ENCODE results near the gene ZNF280B.

DNA sequence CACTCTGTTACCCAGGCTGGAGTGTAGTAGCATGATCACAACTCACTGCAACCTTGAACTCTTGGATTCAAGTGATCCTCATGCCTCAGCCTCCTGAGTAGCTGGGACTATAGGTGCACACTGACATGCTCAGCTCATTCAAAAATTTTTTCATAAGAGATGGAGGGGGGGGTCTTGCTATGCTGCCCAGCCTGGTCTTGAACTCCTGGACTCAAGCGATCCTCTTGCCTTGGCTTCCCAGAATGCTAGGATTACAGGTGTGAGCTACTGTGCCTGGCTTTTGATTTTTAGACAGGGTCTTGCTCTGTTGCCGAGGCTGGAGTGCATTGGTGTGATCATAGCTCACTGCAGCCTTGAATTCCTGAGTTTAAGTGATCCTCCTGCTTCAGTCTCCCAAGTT, 36.5 kb upstream of the ZNF280B start:
- TF ChIP-seq POLR2A (IDR thresholded peaks at IDR 0.05; ENCODE audit: extremely low read depth, insufficient read length) = no peak
- TF ChIP-seq CTCF (IDR thresholded peaks at IDR 0.05; ENCODE audit: low read depth, low read length) = no peak
